Gastrocnemius medialis (tissue), 4 donors: Measurements from ENCODE around the gene LEFTY2. TPM values are rescaled to one million over a fixed set of nuclear protein-coding genes. Genes with fewer than 3 reads are reported as not detected.

Experiments used
- ATAC-seq, 2 donors: fragments of 150-250 bp; one replicate each; pipeline ENCODE4 v1.9.1; 2016
- DNase-seq, 2 donors: peaks; one replicate each; pipeline ENCODE4 v3.0.0-alpha.2; 2019
- H3K27ac ChIP-seq, 4 donors: fragments of 200-600 bp; sonication (generic); 1 replicate in 1 of 4; 2 replicates in 3 of 4; pipeline ENCODE4 v1.5.1; 2016 to 2018; ENCODE audit warnings: mild to moderate bottlenecking in 2 of 4, moderate library complexity in 1 of 4
- H3K27me3 ChIP-seq, 3 donors: fragments of 200-600 bp; sonication (generic) in 2 of 3; 1 replicate in 1 of 3; 2 replicates in 2 of 3; pipeline versions ENCODE4 v1.5.1 to v1.6.0; 2016 to 2019; ENCODE audit warnings: mild to moderate bottlenecking in 1 of 3, moderate library complexity in 1 of 3
- H3K36me3 ChIP-seq, 2 donors: fragments of 200-600 bp; sonication (generic) in 1 of 2; one replicate each; pipeline ENCODE4 v1.5.1; 2017 to 2018
- H3K4me1 ChIP-seq, 2 donors: fragments of 200-600 bp; sonication (generic) in 1 of 2; one replicate each; pipeline ENCODE4 v1.5.1; 2016 to 2017; ENCODE audit warnings: mild to moderate bottlenecking in 2 of 2
- H3K4me3 ChIP-seq, 4 donors: fragments of 200-600 bp; sonication (generic) in 3 of 4; 1 replicate in 1 of 4; 2 replicates in 3 of 4; pipeline ENCODE4 v1.5.1; 2016 to 2019; ENCODE audit warnings: mild to moderate bottlenecking in 2 of 4
- H3K9me3 ChIP-seq, 3 donors: fragments of 200-600 bp; sonication (generic) in 2 of 3; 1 replicate in 1 of 3; 2 replicates in 2 of 3; pipeline ENCODE4 v1.5.1; 2016 to 2019
- POLR2A ChIP-seq, 2 donors: fragments of 450-650 bp; IDR thresholded peaks; one replicate each; pipeline ENCODE4 v1.6.1; 2017; ENCODE audit warnings: antibody characterized with exemption in 2 of 2, mild to moderate bottlenecking in 2 of 2, moderate library complexity in 2 of 2
- in situ Hi-C, 4 donors: fragments of 200-750 bp; cut with MboI; loops; one replicate each; pipeline versions ENCODE4 v1.15.0 to v1.8.0; 2017; ENCODE audit warnings: low sequenced_read_pairs in 4 of 4
- intact Hi-C: fragments of 100-400 bp; cut with DNase I; formaldehyde crosslinking; loops from one replicate; pipeline ENCODE4 v1.15.1; 2023; ENCODE audit warnings: low total_unique reads
- total RNA-seq, 4 donors: library from RNA; depleted of rRNA; stranded (reverse); fragments of >200 nt; gene quantifications; one replicate each; pipeline versions ENCODE4 v1.1.0 to v1.2.3, GENCODE V29; 2016
- TF ChIP-seq, protein P1 (sequence below), 5 experiments: fragments of 450-650 bp in 3 of 5; fragments of 200-600 bp in 2 of 5; sonication (generic) in 2 of 5; IDR thresholded peaks in 4 of 5; conservative IDR thresholded peaks in 1 of 5; 1 replicate in 4 of 5; 2 replicates in 1 of 5; pipeline ENCODE4 v1.5.1; 2016 to 2019; ENCODE audit warnings: antibody characterized with exemption in 5 of 5, mild to moderate bottlenecking in 3 of 5, moderate library complexity in 3 of 5

Gene LEFTY2
- total RNA-seq, 4 donors from 2014 or later: 0.20 TPM; not detected in 3

GRCh38 chr1:225953315-225953714 is 12.3 kb upstream of the LEFTY2 start:
- no peak for ATAC-seq
- H3K36me3 ChIP-seq: no peaks in the 10 kb centered on the region
- TF ChIP-seq POLR2A (IDR thresholded peaks at IDR 0.05): no peak
- TF ChIP-seq, protein P1, sequence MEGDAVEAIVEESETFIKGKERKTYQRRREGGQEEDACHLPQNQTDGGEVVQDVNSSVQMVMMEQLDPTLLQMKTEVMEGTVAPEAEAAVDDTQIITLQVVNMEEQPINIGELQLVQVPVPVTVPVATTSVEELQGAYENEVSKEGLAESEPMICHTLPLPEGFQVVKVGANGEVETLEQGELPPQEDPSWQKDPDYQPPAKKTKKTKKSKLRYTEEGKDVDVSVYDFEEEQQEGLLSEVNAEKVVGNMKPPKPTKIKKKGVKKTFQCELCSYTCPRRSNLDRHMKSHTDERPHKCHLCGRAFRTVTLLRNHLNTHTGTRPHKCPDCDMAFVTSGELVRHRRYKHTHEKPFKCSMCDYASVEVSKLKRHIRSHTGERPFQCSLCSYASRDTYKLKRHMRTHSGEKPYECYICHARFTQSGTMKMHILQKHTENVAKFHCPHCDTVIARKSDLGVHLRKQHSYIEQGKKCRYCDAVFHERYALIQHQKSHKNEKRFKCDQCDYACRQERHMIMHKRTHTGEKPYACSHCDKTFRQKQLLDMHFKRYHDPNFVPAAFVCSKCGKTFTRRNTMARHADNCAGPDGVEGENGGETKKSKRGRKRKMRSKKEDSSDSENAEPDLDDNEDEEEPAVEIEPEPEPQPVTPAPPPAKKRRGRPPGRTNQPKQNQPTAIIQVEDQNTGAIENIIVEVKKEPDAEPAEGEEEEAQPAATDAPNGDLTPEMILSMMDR (IDR thresholded peaks at IDR 0.05 in 4 of 5, conservative IDR thresholded peaks at IDR 0.05 in 1 of 5): no peak
- intact Hi-C loops (no loop called here), in situ Hi-C loops (no loop called here)
- H3K4me1 ChIP-seq: no peaks in the 10 kb centered on the region
- DNase-seq: no peak
- H3K4me3 ChIP-seq: no peak overlapping the region
- H3K27ac ChIP-seq: no peak overlapping the region
- H3K9me3 ChIP-seq: no peaks in the 10 kb centered on the region
- H3K27me3 ChIP-seq: peaks cover 0 to 2% (median 0%) of the 10 kb centered on the region in 3 donors

- H3K27ac ChIP-seq: no peak overlapping the region
- ATAC-seq (no peak), DNase-seq (no peak)
- no peak overlapping the region for H3K4me3 ChIP-seq
- H3K4me1 ChIP-seq: no peaks in the 10 kb centered on the region
- H3K27me3 ChIP-seq: peaks cover 0 to 2% (median 0%) of the 10 kb centered on the region in 3 donors
- TF ChIP-seq, protein P1 (IDR thresholded peaks at IDR 0.05 in 4 of 5, conservative IDR thresholded peaks at IDR 0.05 in 1 of 5): no peak
- no peak for TF ChIP-seq POLR2A (IDR thresholded peaks at IDR 0.05)
- in situ Hi-C loops: no loop called here
- no peaks in the 10 kb centered on the region for H3K9me3 ChIP-seq
- H3K36me3 ChIP-seq: no peaks in the 10 kb centered on the region
- intact Hi-C loops: no loop called here
Measured at GRCh38 chr1:225950905-225951497, 10.0 kb upstream of the LEFTY2 start.

- intact Hi-C loops: no loop called here
- no peaks in the 10 kb centered on the region for H3K36me3 ChIP-seq
- H3K27me3 ChIP-seq: peaks cover 0 to 2% (median 0%) of the 10 kb centered on the region in 3 donors
- H3K9me3 ChIP-seq: no peaks in the 10 kb centered on the region
- in situ Hi-C loops: no loop called here
- ATAC-seq (no peak), DNase-seq (no peak)
- H3K4me1 ChIP-seq: no peaks in the 10 kb centered on the region
- H3K27ac ChIP-seq: no peak overlapping the region
- H3K4me3 ChIP-seq: no peak overlapping the region
- no peak for TF ChIP-seq POLR2A (IDR thresholded peaks at IDR 0.05)
- TF ChIP-seq, protein P1 (IDR thresholded peaks at IDR 0.05 in 4 of 5, conservative IDR thresholded peaks at IDR 0.05 in 1 of 5): no peak
Measured at GRCh38 chr1:225949041-225949440, 8.0 kb upstream of the LEFTY2 start.

- in situ Hi-C loops (no loop called here), intact Hi-C loops (no loop called here)
- Histone ChIP-seq H3K9me3 (no peaks in the 10 kb centered on the region), H3K27me3 (no peaks in the 10 kb centered on the region), H3K27ac (no peak overlapping the region), H3K36me3 (no peaks in the 10 kb centered on the region), H3K4me1 (no peaks in the 10 kb centered on the region), H3K4me3 (no peak overlapping the region)
- TF ChIP-seq, protein P1 (IDR thresholded peaks at IDR 0.05 in 4 of 5, conservative IDR thresholded peaks at IDR 0.05 in 1 of 5): no peak
- TF ChIP-seq POLR2A (IDR thresholded peaks at IDR 0.05): no peak
- DNase-seq: no peak
- no peak for ATAC-seq
Measured at GRCh38 chr1:225946803-225947202, 5.8 kb upstream of the LEFTY2 start.
